Keratinocyte (primary cell): ENCODE data around the gene GLB1L2. TPM values are rescaled to one million over a fixed set of nuclear protein-coding genes. Genes with fewer than 3 reads are reported as not detected.

ENCODE experiments used
- DNase-seq: peaks from one replicate; pipeline ENCODE4 v3.0.0-alpha.2; 2011; ENCODE audit warnings: low read depth, missing footprints, low spot score
- FAIRE-seq: peaks from 2 replicates; lab custom pipeline; 2011; peaks lifted over from hg19 to GRCh38; lab: Jason Lieb, UNC
- H2AFZ ChIP-seq: 2 replicates; pipeline ENCODE4 v1.6.0; 2012; ENCODE audit warnings: low read length, control low read depth, inconsistent platforms; ENCODE audit not compliant: control insufficient read depth
- H3K27ac ChIP-seq: 2 replicates; pipeline ENCODE4 v1.5.1; 2011; ENCODE audit warnings: low read length; ENCODE audit not compliant: control insufficient read depth, insufficient read depth
- H3K27me3 ChIP-seq: 3 replicates; pipeline ENCODE4 v1.6.0; 2011; ENCODE audit warnings: low read length; ENCODE audit not compliant: control insufficient read depth, insufficient read depth; ENCODE audit errors: extremely low read depth
- H3K36me3 ChIP-seq, 2 experiments: 2 replicates in 1 of 2; 3 replicates in 1 of 2; pipeline ENCODE4 v1.5.1; 2011; ENCODE audit warnings: low read length in 2 of 2, mild to moderate bottlenecking in 1 of 2; ENCODE audit not compliant: control insufficient read depth in 2 of 2, insufficient read depth in 2 of 2; ENCODE audit errors: extremely low read depth in 1 of 2
- H3K4me1 ChIP-seq: 3 replicates; pipeline ENCODE4 v1.5.1; 2011; ENCODE audit warnings: low read length; ENCODE audit not compliant: control insufficient read depth, insufficient read depth; ENCODE audit errors: extremely low read depth
- H3K4me2 ChIP-seq: 3 replicates; pipeline ENCODE4 v1.6.0; 2011; ENCODE audit warnings: low read depth, low read length; ENCODE audit not compliant: control insufficient read depth, insufficient read depth; ENCODE audit errors: extremely low read depth
- H3K4me3 ChIP-seq, 3 experiments: fragments of 200-600 bp in 1 of 3; sonication (generic) in 1 of 3; 2 replicates in 2 of 3; 3 replicates in 1 of 3; pipeline ENCODE4 v1.5.1; 2011 to 2016; ENCODE audit warnings: low read length in 3 of 3, mild to moderate bottlenecking in 3 of 3, control low read depth in 2 of 3, inconsistent platforms in 1 of 3, low read depth in 1 of 3, mixed read lengths in 1 of 3, mixed run types in 1 of 3, moderate library complexity in 1 of 3; ENCODE audit not compliant: control insufficient read depth in 2 of 3, insufficient read depth in 2 of 3; ENCODE audit errors: extremely low read depth in 1 of 3
- H3K79me2 ChIP-seq: 2 replicates; pipeline ENCODE4 v1.6.0; 2012; ENCODE audit warnings: low read length; ENCODE audit not compliant: control insufficient read depth, insufficient read depth
- H3K9ac ChIP-seq: 3 replicates; pipeline ENCODE4 v1.6.0; 2011; ENCODE audit warnings: low read length; ENCODE audit not compliant: control insufficient read depth, insufficient read depth; ENCODE audit errors: extremely low read depth
- H3K9me1 ChIP-seq: 3 replicates; pipeline ENCODE4 v1.6.0; 2011; ENCODE audit warnings: low read length; ENCODE audit not compliant: control insufficient read depth, insufficient read depth; ENCODE audit errors: extremely low read depth
- H3K9me3 ChIP-seq: 2 replicates; pipeline ENCODE4 v1.5.1; 2012; ENCODE audit warnings: low read depth, low read length; ENCODE audit not compliant: control insufficient read depth
- H4K20me1 ChIP-seq: 3 replicates; pipeline ENCODE4 v1.6.0; 2011; ENCODE audit warnings: low read length; ENCODE audit not compliant: control insufficient read depth, insufficient read depth; ENCODE audit errors: extremely low read depth
- EZH2 ChIP-seq: IDR thresholded peaks from one replicate; pipeline ENCODE4 v1.6.1; 2012; ENCODE audit warnings: inconsistent platforms, mild to moderate bottlenecking, low read length, moderate library complexity
- dilution Hi-C: fragments of 300-500 bp; cut with MboI; formaldehyde crosslinking; loops from one replicate; pipeline ENCODE4 v1.7.0; 2020; ENCODE audit warnings: low sequenced_read_pairs; ENCODE audit not compliant: extremely low pct_ligation_motif_present
- polyA plus RNA-seq, 5 experiments: library from polyadenylated mRNA; depleted of rRNA in 3 of 5; stranded (reverse) in 3 of 5; stranded (forward) in 1 of 5; unstranded in 1 of 5; fragments of >200 nt; gene quantifications; 1 replicate in 1 of 5; 2 replicates in 3 of 5; 3 replicates in 1 of 5; pipeline versions ENCODE4 v1.2.1 to v1.2.3, GENCODE V29; 2011 to 2012; ENCODE audit warnings: missing spikeins in 2 of 5, low read depth in 1 of 5, low replicate concordance in 1 of 5
- TF ChIP-seq, protein P1 (sequence below), 3 experiments: IDR thresholded peaks in 1 of 3; conservative IDR thresholded peaks in 1 of 3; optimal IDR thresholded peaks in 1 of 3; 2 replicates in 2 of 3; 3 replicates in 1 of 3; pipeline versions ENCODE3 to v1.5.1; 2011; ENCODE audit warnings: low read length in 3 of 3, mild to moderate bottlenecking in 3 of 3, moderate library complexity in 2 of 3, control low read depth in 1 of 3, inconsistent platforms in 1 of 3; ENCODE audit not compliant: insufficient read depth in 2 of 3; ENCODE audit errors: extremely low read depth in 1 of 3

The GLB1L2 gene
- polyA plus RNA-seq, 1 donor (not counting 4 experiments of a cell fraction or from before 2014, with no cell fraction given): 4.3 TPM

DNA sequence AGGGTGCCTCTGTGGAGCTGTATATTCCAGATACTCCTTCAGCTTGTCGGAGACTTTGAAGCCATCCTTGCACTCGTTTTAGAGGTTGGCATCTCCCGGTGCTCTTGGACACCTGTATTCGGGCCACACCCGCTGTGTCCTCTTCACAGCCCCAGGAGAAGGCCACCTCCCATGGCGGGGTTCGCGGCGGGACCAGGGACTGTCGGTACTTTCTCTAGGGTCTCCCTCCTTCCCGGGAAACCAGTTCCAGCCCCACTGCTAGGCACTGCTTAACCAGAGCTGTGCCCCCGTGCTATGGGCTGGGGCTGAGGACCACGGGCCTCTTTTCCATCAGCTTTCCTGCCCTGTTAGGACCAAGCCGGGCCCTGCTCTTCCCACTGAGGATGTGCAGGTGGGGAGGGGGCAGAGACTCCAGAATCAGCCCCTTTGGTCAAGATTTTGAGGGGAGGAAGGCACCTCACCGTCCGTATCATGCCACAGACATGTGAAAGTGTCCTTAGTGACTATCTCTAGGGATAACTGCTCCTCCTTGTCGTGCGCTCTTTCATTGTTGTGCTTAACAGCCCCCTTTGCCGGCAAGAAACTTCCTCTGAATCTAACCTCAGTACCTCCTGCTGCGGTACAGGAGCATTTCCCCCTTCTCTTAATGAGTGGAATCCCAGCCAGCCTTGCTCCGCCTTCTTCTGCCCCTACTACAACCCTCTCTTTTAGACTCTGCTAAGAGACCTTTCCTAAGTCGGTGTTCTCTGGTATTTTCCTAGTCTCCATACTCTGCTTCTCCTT is 81.4 kb downstream of the GLB1L2 start:
- DNase-seq (no peak), FAIRE-seq (no peak)
- no peaks in the 10 kb centered on the region for H3K4me1 ChIP-seq
- H3K36me3 ChIP-seq: no peaks in the 10 kb centered on the region
- no peak overlapping the region for H3K4me3 ChIP-seq
- dilution Hi-C loops: no loop called here
- no peaks in the 10 kb centered on the region for H4K20me1 ChIP-seq
- no peaks in the 10 kb centered on the region for H3K79me2 ChIP-seq
- H3K27ac ChIP-seq: no peak overlapping the region
- H3K27me3 ChIP-seq: peaks cover 64% of the 10 kb centered on the region
- H2AFZ ChIP-seq: no peak overlapping the region
- no peak overlapping the region for H3K9ac ChIP-seq
- no peak overlapping the region for H3K4me2 ChIP-seq
- TF ChIP-seq, protein P1, sequence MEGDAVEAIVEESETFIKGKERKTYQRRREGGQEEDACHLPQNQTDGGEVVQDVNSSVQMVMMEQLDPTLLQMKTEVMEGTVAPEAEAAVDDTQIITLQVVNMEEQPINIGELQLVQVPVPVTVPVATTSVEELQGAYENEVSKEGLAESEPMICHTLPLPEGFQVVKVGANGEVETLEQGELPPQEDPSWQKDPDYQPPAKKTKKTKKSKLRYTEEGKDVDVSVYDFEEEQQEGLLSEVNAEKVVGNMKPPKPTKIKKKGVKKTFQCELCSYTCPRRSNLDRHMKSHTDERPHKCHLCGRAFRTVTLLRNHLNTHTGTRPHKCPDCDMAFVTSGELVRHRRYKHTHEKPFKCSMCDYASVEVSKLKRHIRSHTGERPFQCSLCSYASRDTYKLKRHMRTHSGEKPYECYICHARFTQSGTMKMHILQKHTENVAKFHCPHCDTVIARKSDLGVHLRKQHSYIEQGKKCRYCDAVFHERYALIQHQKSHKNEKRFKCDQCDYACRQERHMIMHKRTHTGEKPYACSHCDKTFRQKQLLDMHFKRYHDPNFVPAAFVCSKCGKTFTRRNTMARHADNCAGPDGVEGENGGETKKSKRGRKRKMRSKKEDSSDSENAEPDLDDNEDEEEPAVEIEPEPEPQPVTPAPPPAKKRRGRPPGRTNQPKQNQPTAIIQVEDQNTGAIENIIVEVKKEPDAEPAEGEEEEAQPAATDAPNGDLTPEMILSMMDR (optimal IDR thresholded peaks at IDR 0.05 in 1 of 3, IDR thresholded peaks at IDR 0.05 in 1 of 3, conservative IDR thresholded peaks at IDR 0.05 in 1 of 3; ENCODE audit: extremely low read depth in 1 of 3, insufficient read depth in 2 of 3, low read length in 3 of 3): no peak
- TF ChIP-seq EZH2: peak; percentile 90
- no peaks in the 10 kb centered on the region for H3K9me3 ChIP-seq
- no peaks in the 10 kb centered on the region for H3K9me1 ChIP-seq

DNA sequence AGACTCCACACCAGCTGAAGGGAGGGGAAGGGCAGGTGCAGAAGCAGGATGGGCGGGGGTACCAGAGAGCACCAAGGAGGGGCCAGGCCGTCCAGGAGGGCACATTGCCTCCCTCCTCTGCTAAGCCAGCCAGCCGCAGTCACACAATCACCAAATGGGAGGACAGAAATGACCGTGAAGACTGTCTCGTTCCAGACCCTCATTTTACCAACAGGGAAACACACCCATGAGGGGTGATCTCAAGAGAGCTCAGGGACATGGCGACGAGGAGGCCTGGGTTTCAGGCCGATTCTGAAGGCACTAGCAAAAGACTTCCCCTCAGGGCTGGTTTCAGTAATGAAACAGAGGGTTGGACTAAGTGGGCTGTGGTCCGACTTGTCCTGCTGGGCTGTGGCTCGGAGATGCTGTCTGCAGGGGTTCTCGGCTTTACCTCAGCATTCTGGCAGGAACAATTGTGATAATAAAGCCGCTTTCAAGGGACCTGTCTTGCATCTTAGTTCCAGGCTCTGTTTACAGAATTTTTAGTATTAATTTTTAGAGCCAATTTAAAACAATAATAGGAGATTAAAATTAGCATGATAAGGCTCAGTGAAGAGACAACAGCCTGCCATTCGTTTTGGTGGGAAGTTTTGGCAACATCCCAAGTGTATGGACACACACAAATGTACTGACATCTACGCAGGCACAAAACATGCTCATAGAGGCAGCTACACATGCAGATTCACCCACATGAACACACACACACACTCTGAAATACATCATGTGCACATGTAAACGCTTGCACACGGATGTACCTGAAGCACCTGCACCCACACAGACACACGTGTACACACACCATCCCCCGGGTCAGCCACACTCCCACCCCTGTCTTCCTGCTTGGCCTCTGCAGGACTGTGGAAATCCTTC is 82.3 kb downstream of the GLB1L2 start:
- Histone ChIP-seq H3K4me2 (no peak overlapping the region), H3K36me3 (no peaks in the 10 kb centered on the region), H3K9ac (no peak overlapping the region), H3K27me3 (peaks cover 61% of the 10 kb centered on the region), H3K9me1 (no peaks in the 10 kb centered on the region), H3K9me3 (no peaks in the 10 kb centered on the region), H3K4me3 (no peak overlapping the region), H3K27ac (no peak overlapping the region), H3K79me2 (no peaks in the 10 kb centered on the region), H2AFZ (no peak overlapping the region), H3K4me1 (no peaks in the 10 kb centered on the region), H4K20me1 (no peaks in the 10 kb centered on the region)
- DNase-seq: no peak
- TF ChIP-seq, protein P1 (optimal IDR thresholded peaks at IDR 0.05 in 1 of 3, IDR thresholded peaks at IDR 0.05 in 1 of 3, conservative IDR thresholded peaks at IDR 0.05 in 1 of 3; ENCODE audit: extremely low read depth in 1 of 3, insufficient read depth in 2 of 3, low read length in 3 of 3): no peak
- TF ChIP-seq EZH2: no peak
- no peak for FAIRE-seq
- dilution Hi-C loops: no loop called here
